Right lung (tissue), 10 donors: ENCODE data around the gene PNMA1. TPM values are rescaled to one million over a fixed set of nuclear protein-coding genes. Genes with fewer than 3 reads are reported as not detected.

Experiments
- DNase-seq, 2 donors: peaks; one replicate each; pipeline ENCODE4 v3.0.0-alpha.2; 2013
- long read RNA-seq, 8 donors: transcript quantifications; one replicate each; lab custom pipeline, GENCODE V29; 2026
- polyA plus RNA-seq, 5 donors: library from polyadenylated mRNA; unstranded; fragments of 120-200 nt; gene quantifications; one replicate each; pipeline versions ENCODE4 v1.2.1 to v1.2.3, GENCODE V29; 2013; ENCODE audit warnings: inconsistent platforms in 1 of 5, low replicate concordance in 1 of 5; ENCODE audit not compliant: insufficient read length in 5 of 5, insufficient read depth in 1 of 5

PNMA1 gene
- polyA plus RNA-seq, result 10 to 100 TPM; 41.2 to 54.9 (median 47.4) TPM
- long read RNA-seq, donor 1, transcript PNMA1-201 (1 exons, 2,590 nt), result major isoform, 68 of 68 reads
- long read RNA-seq, donor 1, partial matches to known transcripts, result 0 of 68 reads
- long read RNA-seq, donor 1, other reads (novel, unspliced or antisense), result 0 of 68 reads
- long read RNA-seq, donor 2, transcript PNMA1-201 (1 exons, 2,590 nt), result major isoform, 37 of 37 reads
- long read RNA-seq, donor 2, partial matches to known transcripts, result 0 of 37 reads
- long read RNA-seq, donor 2, other reads (novel, unspliced or antisense), result 0 of 37 reads
- long read RNA-seq, donor 3, transcript PNMA1-201 (1 exons, 2,590 nt), result major isoform, 63 of 63 reads
- long read RNA-seq, donor 3, partial matches to known transcripts, result 0 of 63 reads
- long read RNA-seq, donor 3, other reads (novel, unspliced or antisense), result 0 of 63 reads
- long read RNA-seq, donor 4, transcript PNMA1-201 (1 exons, 2,590 nt), result major isoform, 41 of 41 reads
- long read RNA-seq, donor 4, partial matches to known transcripts, result 0 of 41 reads
- long read RNA-seq, donor 4, other reads (novel, unspliced or antisense), result 0 of 41 reads
- long read RNA-seq, donor 5, transcript PNMA1-201 (1 exons, 2,590 nt), result major isoform, 88 of 88 reads
- long read RNA-seq, donor 5, partial matches to known transcripts, result 0 of 88 reads
- long read RNA-seq, donor 5, other reads (novel, unspliced or antisense), result 0 of 88 reads
- long read RNA-seq, donor 6, transcript PNMA1-201 (1 exons, 2,590 nt), result major isoform, 84 of 84 reads
- long read RNA-seq, donor 6, partial matches to known transcripts, result 0 of 84 reads
- long read RNA-seq, donor 6, other reads (novel, unspliced or antisense), result 0 of 84 reads
- long read RNA-seq, donor 7, transcript PNMA1-201 (1 exons, 2,590 nt), result major isoform, 71 of 71 reads
- long read RNA-seq, donor 7, partial matches to known transcripts, result 0 of 71 reads
- long read RNA-seq, donor 7, other reads (novel, unspliced or antisense), result 0 of 71 reads
- long read RNA-seq, donor 8, transcript PNMA1-201 (1 exons, 2,590 nt), result major isoform, 24 of 24 reads
- long read RNA-seq, donor 8, partial matches to known transcripts, result 0 of 24 reads
- long read RNA-seq, donor 8, other reads (novel, unspliced or antisense), result 0 of 24 reads

GRCh38 chr14:73713803-73714655 lies at the start of gene PNMA1:
TSS of gene PNMA1 (minus strand) at chr14:73714384. CDS start at chr14:73713639, 745 bp downstream.
- peak; percentile 85 to 87 for DNase-seq

GRCh38 chr14:73763396-73763795 lies 49.2 kb upstream of the PNMA1 start:
- DNase-seq, result no peak

GRCh38 chr14:73762375-73762822 lies 48.2 kb upstream of the PNMA1 start:
- no peak for DNase-seq

- DNase-seq, result no peak
Observed at GRCh38 chr14:73761618-73762355, 47.6 kb upstream of the PNMA1 start.

GRCh38 chr14:73760598-73761586 lies 46.7 kb upstream of the PNMA1 start:
- DNase-seq, result no peak

GRCh38 chr14:73759714-73760597 lies 45.8 kb upstream of the PNMA1 start:
- DNase-seq, result peak; percentile 97 to 98

GRCh38 chr14:73759183-73759713 lies 45.1 kb upstream of the PNMA1 start:
- no peak for DNase-seq

- no peak for DNase-seq
Observed at GRCh38 chr14:73758392-73759182, 44.4 kb upstream of the PNMA1 start.

- DNase-seq, result no peak
Observed at GRCh38 chr14:73757876-73758391, 43.8 kb upstream of the PNMA1 start.

- no peak for DNase-seq
Observed at GRCh38 chr14:73757381-73757780, 43.2 kb upstream of the PNMA1 start.

- no peak for DNase-seq
Observed at GRCh38 chr14:73755434-73756014, 41.3 kb upstream of the PNMA1 start.

GRCh38 chr14:73754911-73755360 lies 40.8 kb upstream of the PNMA1 start:
- DNase-seq, result no peak

GRCh38 chr14:73753887-73754795 lies 40.0 kb upstream of the PNMA1 start:
- no peak for DNase-seq

- no peak for DNase-seq
Observed at GRCh38 chr14:73753124-73753886, 39.1 kb upstream of the PNMA1 start.
